A549 treated with AZD9567 at 1 μM for 4 hours (cell line): ENCODE data around the gene API5. TPM values are rescaled to one million over a fixed set of nuclear protein-coding genes. Genes with fewer than 3 reads are reported as not detected.

Experiments used
- total RNA-seq: library from RNA; stranded (reverse); fragments of 200-300 nt; extraction: Qiagen RNA extraction; gene quantifications from 5 replicates; pipeline ENCODE4 v1.2.3, GENCODE V29; 2022; ENCODE audit not compliant: insufficient read depth

The API5 gene
- 61.1 to 78.8 TPM (median 73.6 TPM) in 5 replicates for total RNA-seq

DNA sequence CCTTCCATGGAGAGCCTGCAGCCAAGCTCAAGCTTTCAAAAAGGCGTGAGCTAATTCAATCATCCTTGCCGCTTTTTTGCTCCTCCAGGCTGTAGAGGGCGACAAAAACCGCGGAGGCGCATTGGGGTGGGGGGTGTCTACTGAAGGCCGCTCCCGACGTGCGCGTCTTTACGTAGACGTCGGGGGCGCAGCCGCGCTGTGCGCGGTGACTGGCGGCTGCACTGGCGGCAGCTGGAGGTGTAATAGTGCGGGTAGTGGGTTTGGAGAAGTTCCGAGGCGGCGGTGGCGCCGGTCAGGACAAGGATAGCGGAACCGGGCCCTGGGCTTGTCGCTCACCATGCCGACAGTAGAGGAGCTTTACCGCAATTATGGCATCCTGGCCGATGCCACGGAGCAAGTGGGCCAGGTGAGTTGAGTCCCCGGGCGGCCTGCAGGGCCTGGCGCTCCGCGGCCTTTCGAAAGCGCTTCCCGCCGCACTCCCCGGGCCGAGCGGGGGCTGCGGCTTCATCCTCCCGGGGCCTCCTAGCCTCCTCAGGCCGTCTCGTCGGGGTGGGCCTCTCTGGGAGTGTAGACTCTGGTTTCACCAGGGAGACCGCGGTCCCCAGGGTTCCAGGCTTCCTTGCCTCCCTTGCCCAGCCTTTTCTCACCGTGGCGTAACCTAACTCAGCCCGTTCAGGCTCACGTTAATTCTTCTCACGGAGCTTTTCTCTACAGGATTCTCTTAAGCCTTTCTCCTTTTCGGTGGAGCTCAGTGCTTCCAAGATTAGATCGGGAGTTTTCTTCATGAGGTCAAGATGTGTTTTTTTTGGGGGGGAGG is at the start of gene API5:
Gene API5 (plus strand): TSS at position 206 of the 817 bp plus-strand sequence. CDS start 132 bp downstream, at position 338.

DNA sequence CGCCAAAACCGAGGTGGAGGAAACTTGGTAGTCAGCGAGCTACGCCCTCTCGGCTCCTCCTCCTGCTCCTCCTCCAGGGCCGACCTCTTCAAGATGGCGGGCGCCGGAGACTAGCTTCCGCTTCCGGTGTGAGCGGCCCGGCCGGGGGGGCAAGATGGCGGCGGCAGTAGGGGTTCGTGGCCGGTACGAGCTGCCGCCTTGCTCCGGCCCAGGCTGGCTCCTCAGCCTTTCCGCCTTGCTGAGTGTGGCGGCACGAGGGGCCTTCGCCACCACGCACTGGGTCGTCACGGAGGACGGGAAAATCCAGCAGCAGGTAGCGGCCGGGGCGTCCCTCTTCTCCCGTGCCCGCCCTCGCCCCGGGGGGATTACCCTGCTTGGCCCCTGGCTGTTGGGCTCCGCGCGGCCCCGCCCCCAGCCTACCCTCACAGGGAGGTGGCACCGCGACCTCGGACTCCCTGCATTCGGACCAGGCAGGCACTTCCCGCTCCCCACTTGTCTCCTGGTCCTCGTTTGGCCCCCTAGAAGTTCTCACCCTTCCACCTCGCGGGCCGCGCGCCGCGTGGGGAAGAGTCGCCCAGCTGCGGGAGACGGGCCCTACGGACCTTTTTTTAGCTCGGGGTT is 47.1 kb downstream of the API5 start, which contains the start of gene TTC17:
Gene TTC17 (plus strand): TSS at position 120 of the 621 bp plus-strand sequence. CDS start 35 bp downstream, at position 155.

Other genes with a start within 250 kb of the API5 start
- 27.8 to 37.7 TPM (median 31.1 TPM) in 5 replicates for gene TTC17, start 46.9 kb downstream of the API5 start, total RNA-seq